GM12873 (cell line): ENCODE measurements around the gene SDF2.

Source experiments
- CTCF ChIP-seq: IDR thresholded peaks from 2 replicates; pipeline ENCODE4 v1.5.1; 2012; ENCODE audit warnings: low read depth, mild to moderate bottlenecking, moderate library complexity, low read length, control low read depth; ENCODE audit not compliant: insufficient read depth; ENCODE audit errors: missing control alignments

Gene SDF2

DNA sequence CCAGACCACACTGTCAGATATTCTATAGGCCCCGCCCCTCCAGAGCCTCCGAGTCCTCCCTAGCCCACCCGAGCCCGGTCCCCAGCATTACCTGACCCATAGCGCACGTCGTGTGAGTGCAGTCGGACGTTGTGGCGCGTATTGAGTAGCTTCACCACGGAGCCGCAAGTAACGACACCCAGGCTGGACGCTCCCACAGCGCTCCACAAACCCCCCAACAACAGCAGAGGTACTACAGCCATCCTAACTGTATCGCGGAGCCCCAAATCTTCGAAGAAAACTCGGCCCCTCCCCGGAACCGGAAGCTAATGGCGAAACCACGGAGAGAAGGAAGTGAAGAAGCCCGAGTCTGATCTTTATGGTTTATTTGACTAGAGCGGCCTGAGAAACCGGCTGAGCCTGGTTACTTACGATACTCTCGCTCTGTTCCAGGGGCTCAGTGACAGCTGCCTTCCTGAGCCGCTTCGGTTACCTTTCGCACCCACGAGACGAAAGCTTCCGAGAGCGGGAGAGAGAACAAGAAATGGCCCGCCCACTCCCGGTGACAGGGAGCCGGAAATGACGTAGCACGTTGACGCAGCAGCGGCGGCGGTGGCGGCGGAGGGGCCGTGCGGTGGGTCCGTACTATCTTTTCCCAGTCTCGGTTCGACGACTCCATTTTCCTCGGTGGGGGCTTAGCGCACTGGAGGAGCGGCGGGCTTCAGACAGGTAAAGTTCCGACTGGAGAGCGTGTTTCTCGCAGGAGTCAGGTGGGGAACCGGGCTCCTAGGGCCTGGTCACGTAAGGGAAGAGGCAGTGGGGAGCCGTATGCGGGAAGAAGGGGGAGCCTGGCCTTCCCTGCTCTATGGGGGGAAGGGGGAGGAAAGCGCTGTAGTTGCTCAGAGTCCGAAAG lies at the start of gene SDF2, which contains the start of gene SUPT6H:
TSS of gene SDF2 (minus strand) at position 272 of the 892 bp plus-strand sequence. CDS start at position 242, 30 bp downstream.
TSS of gene SUPT6H (plus strand) at position 571 of the 892 bp plus-strand sequence. CDS start 11,197 bp downstream, outside the sequence.
- TF ChIP-seq CTCF: peak; percentile 34

DNA sequence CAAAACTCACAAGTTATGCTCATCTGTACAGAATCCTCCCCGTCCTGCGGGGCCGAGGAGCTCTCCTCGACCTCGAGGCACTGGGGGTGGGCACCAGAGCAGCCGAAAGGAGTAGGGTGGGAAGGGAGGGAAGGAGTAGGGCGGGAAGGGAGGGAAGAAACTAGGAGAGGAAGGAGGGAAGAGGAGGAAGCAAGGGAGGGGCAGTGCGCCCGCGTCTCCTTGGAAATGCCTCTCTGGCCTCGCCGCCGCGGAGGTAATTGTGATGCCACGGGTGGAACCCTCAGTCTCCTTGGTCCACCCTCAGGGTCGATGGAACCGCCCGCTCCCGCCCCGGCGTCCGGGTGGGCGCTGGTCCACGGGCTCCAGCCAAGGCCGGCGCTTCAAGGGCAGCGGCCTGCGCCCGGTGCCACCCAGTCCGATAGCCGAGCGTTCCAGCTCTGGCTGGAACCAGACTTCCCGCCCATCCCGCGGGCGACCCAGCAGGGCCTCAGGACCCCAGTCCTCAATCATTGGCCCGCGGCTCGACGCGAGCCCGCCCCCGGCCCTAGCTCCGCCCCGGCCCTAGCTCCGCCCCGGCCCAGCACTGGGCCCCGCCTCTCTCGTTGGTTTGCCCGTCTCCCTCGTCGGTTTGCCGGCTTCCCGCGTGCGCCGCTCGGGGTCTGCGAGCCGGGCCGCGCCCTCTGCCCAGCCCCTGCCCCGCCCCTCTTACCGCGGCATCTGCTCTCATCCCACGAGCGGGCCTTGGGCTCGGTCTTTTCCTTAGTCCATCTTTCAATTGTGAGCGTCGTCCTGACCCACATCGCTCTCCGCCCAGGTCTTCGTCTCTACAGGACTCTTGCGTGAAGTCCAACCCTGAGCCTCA lies 49.4 kb upstream of the SDF2 start:
- TF ChIP-seq CTCF: no peak

GRCh38 chr17:28707339-28707720 lies 45.6 kb upstream of the SDF2 start:
- TF ChIP-seq CTCF: no peak

- no peak for TF ChIP-seq CTCF
These were observed 45.0 kb upstream of the SDF2 start for GRCh38 chr17:28706471-28707338.

DNA sequence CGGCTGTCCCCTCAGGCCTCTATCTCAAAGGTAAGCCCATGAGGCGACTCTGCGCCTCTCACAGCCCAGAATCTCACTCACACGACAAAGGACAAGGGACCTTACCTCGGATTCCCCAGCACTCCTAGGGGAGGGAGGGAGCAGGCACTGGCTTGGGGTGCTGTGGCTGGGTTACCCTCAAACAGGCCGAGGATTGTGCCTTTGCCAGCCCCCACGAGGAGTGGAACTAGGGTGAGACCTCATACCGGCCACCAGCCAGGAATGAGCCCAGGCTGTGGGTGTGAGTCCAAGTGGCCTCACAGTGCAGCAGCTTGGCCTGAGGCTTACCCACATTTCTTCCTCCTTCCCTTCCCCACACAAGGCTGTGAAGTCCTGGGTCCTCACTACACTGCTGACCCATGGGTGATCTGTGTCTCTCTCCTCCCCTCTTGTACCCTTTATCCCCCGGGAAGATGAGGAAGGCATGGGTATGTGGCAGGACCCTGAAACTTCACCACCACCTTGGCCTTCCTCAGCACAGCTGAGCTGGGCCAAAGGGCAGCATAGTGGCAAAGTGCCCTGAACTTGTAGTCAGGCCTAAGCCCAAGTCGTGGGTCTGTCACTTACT lies 44.1 kb upstream of the SDF2 start:
- no peak for TF ChIP-seq CTCF

GRCh38 chr17:28705074-28705659 lies 43.5 kb upstream of the SDF2 start:
- no peak for TF ChIP-seq CTCF
